ENCODE results near the gene KANSL1L. TPM values are rescaled to one million over a fixed set of nuclear protein-coding genes. Genes with fewer than 3 reads are reported as not detected.

The KANSL1L gene
- polyA plus RNA-seq, 1 experiment: 2.8 TPM

GRCh38 chr2:210157526-210157925 is 13.7 kb downstream of the KANSL1L start:
- CTCF ChIA-PET: interaction anchor here (1.0 kb wide), 1 partner anchor 19 kb away, joined by 3 read pairs; no protein-coding TSS in a partner anchor
- Histone ChIP-seq H3K4me3 (ENCODE audit: low read depth, low read length) (no peak overlapping the region), H3K27me3 (ENCODE audit: control insufficient read depth, insufficient read depth, low read length) (no peaks in the 10 kb centered on the region), H3K36me3 (ENCODE audit: control insufficient read depth, insufficient read depth, low read length) (no peaks in the 10 kb centered on the region)
- no peak for TF ChIP-seq CTCF (IDR thresholded peaks at IDR 0.05; ENCODE audit: insufficient read depth, low read depth, low read length)
- DNase-seq (ENCODE audit: low read depth): no peak
- POLR2A ChIA-PET: no interaction called here

- Histone ChIP-seq H3K36me3 (ENCODE audit: control insufficient read depth, insufficient read depth, low read length) (peaks cover 2% of the 10 kb centered on the region), H3K4me3 (ENCODE audit: low read depth, low read length) (no peak overlapping the region), H3K27me3 (ENCODE audit: control insufficient read depth, insufficient read depth, low read length) (no peaks in the 10 kb centered on the region)
- ChIA-PET POLR2A (no interaction called here), CTCF (no interaction called here)
- TF ChIP-seq CTCF (IDR thresholded peaks at IDR 0.05; ENCODE audit: insufficient read depth, low read depth, low read length): no peak
- DNase-seq (ENCODE audit: low read depth): no peak
Measured at GRCh38 chr2:210147614-210148013, 23.6 kb downstream of the KANSL1L start.

GRCh38 chr2:210132239-210132638 is 39.0 kb downstream of the KANSL1L start:
- DNase-seq (ENCODE audit: low read depth): no peak
- Histone ChIP-seq H3K27me3 (ENCODE audit: control insufficient read depth, insufficient read depth, low read length) (no peaks in the 10 kb centered on the region), H3K36me3 (ENCODE audit: control insufficient read depth, insufficient read depth, low read length) (no peaks in the 10 kb centered on the region), H3K4me3 (ENCODE audit: low read depth, low read length) (no peak overlapping the region)
- no peak for TF ChIP-seq CTCF (IDR thresholded peaks at IDR 0.05; ENCODE audit: insufficient read depth, low read depth, low read length)
- POLR2A ChIA-PET: no interaction called here
- CTCF ChIA-PET: no interaction called here

GRCh38 chr2:210128961-210129360 is 42.2 kb downstream of the KANSL1L start:
- DNase-seq (ENCODE audit: low read depth): no peak
- POLR2A ChIA-PET: no interaction called here
- Histone ChIP-seq H3K27me3 (ENCODE audit: control insufficient read depth, insufficient read depth, low read length) (no peaks in the 10 kb centered on the region), H3K4me3 (ENCODE audit: low read depth, low read length) (no peak overlapping the region), H3K36me3 (ENCODE audit: control insufficient read depth, insufficient read depth, low read length) (no peaks in the 10 kb centered on the region)
- CTCF ChIA-PET: no interaction called here
- TF ChIP-seq CTCF (IDR thresholded peaks at IDR 0.05; ENCODE audit: insufficient read depth, low read depth, low read length): no peak

GRCh38 chr2:210113614-210114235 is 57.5 kb downstream of the KANSL1L start:
- Histone ChIP-seq H3K27me3 (ENCODE audit: control insufficient read depth, insufficient read depth, low read length) (no peaks in the 10 kb centered on the region), H3K36me3 (ENCODE audit: control insufficient read depth, insufficient read depth, low read length) (no peaks in the 10 kb centered on the region), H3K4me3 (ENCODE audit: low read depth, low read length) (no peak overlapping the region)
- no peak for TF ChIP-seq CTCF (IDR thresholded peaks at IDR 0.05; ENCODE audit: insufficient read depth, low read depth, low read length)
- no peak for DNase-seq (ENCODE audit: low read depth)
- ChIA-PET CTCF (no interaction called here), POLR2A (no interaction called here)
